NCI-H128 (cell line): ENCODE data around the gene TMEM272.

Experiments
- DNase-seq: peaks from one replicate; lab custom pipeline; 2025; ENCODE audit not compliant: unreplicated experiment; lab: John Stamatoyannopoulos, UW

TMEM272 gene

DNA sequence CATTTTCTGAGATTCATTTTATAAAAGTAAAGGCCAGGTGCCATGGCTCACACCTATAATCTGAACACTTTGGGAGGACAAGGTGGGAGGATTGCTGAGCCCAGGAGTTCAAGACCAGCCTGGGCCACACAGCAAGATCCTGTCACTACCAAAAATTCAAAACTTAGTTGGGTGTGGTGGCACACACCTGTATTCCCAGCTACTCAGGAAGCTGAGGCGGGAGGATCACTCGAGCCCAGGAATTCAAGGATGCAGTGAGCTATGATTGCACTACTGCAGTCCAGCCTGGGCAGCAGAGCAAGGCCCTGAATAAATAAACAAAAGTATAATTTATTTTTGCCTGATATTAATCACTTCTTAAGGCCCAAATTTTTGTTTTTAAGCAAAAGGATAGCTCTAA, 81.5 kb downstream of the TMEM272 start:
- no peak for DNase-seq
